ENCODE results near the gene LPAR2.

LPAR2 gene

DNA sequence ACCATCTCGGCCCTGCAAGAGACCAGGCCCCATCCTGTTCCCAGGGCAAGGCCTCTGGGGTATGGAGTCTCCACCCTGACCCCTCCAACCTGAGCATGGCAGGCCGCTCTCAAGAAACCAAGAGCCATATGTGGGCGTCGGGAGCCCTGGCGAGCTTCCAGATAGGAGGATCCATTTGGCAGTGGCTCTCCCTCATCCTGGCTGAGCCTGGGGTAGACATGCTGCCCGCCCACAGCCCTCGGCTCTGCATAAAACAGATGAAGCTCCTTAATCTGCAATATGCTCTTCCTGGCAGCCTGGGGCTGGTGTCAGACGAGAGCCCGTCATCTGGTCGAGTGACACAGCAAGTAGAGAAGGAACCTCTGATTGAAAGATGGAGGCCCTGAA lies 29.4 kb upstream of the LPAR2 start:
- in situ Hi-C loops (cut with MboI; ENCODE audit: low sequenced_read_pairs, unreplicated experiment): no loop called here
- TF ChIP-seq, protein P1, sequence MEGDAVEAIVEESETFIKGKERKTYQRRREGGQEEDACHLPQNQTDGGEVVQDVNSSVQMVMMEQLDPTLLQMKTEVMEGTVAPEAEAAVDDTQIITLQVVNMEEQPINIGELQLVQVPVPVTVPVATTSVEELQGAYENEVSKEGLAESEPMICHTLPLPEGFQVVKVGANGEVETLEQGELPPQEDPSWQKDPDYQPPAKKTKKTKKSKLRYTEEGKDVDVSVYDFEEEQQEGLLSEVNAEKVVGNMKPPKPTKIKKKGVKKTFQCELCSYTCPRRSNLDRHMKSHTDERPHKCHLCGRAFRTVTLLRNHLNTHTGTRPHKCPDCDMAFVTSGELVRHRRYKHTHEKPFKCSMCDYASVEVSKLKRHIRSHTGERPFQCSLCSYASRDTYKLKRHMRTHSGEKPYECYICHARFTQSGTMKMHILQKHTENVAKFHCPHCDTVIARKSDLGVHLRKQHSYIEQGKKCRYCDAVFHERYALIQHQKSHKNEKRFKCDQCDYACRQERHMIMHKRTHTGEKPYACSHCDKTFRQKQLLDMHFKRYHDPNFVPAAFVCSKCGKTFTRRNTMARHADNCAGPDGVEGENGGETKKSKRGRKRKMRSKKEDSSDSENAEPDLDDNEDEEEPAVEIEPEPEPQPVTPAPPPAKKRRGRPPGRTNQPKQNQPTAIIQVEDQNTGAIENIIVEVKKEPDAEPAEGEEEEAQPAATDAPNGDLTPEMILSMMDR (IDR thresholded peaks at IDR 0.05; ENCODE audit: borderline replicate concordance, control extremely low read depth, extremely low read depth, insufficient read depth, missing control alignments): no peak
- peak; percentile 15 for DNase-seq (ENCODE audit: low spot score)

GRCh38 chr19:19656451-19657396 lies 28.7 kb upstream of the LPAR2 start:
- peak; percentile 16 for DNase-seq (ENCODE audit: low spot score)
- in situ Hi-C loops (cut with MboI; ENCODE audit: low sequenced_read_pairs, unreplicated experiment): no loop called here
- TF ChIP-seq, protein P1 (IDR thresholded peaks at IDR 0.05; ENCODE audit: borderline replicate concordance, control extremely low read depth, extremely low read depth, insufficient read depth, missing control alignments): no peak

GRCh38 chr19:19655641-19656343 lies 27.8 kb upstream of the LPAR2 start:
- in situ Hi-C loops (cut with MboI; ENCODE audit: low sequenced_read_pairs, unreplicated experiment): no loop called here
- TF ChIP-seq, protein P1 (IDR thresholded peaks at IDR 0.05; ENCODE audit: borderline replicate concordance, control extremely low read depth, extremely low read depth, insufficient read depth, missing control alignments): no peak
- DNase-seq (ENCODE audit: low spot score): peak; percentile 28

- TF ChIP-seq, protein P1 (IDR thresholded peaks at IDR 0.05; ENCODE audit: borderline replicate concordance, control extremely low read depth, extremely low read depth, insufficient read depth, missing control alignments): no peak
- in situ Hi-C loops (cut with MboI; ENCODE audit: low sequenced_read_pairs, unreplicated experiment): no loop called here
- DNase-seq (ENCODE audit: low spot score): peak; percentile 23
These were observed 27.1 kb upstream of the LPAR2 start for GRCh38 chr19:19655051-19655594.

DNA sequence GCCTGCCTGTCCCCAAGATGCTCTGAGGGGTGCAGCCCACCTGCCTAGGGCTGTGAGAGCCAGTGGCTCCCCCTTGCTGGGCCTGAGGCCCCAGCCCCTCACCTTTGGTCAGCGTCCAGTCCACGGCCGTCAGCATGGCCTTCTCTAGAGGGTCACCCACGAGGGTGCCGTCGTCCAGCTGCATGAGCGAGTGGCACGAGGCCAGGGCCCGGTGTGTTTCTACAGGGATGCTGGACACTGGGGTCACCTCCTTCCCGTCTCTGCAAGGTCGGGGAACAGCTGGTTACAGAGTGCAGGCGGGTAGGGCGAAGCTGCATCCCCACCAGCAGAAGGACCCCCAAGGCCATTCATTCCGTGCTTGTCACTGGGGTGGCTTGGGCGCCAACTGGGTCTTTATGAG lies 26.4 kb upstream of the LPAR2 start:
- TF ChIP-seq, protein P1 (IDR thresholded peaks at IDR 0.05; ENCODE audit: borderline replicate concordance, control extremely low read depth, extremely low read depth, insufficient read depth, missing control alignments): no peak
- no peak for DNase-seq (ENCODE audit: low spot score)
- in situ Hi-C loops (cut with MboI; ENCODE audit: low sequenced_read_pairs, unreplicated experiment): no loop called here

DNA sequence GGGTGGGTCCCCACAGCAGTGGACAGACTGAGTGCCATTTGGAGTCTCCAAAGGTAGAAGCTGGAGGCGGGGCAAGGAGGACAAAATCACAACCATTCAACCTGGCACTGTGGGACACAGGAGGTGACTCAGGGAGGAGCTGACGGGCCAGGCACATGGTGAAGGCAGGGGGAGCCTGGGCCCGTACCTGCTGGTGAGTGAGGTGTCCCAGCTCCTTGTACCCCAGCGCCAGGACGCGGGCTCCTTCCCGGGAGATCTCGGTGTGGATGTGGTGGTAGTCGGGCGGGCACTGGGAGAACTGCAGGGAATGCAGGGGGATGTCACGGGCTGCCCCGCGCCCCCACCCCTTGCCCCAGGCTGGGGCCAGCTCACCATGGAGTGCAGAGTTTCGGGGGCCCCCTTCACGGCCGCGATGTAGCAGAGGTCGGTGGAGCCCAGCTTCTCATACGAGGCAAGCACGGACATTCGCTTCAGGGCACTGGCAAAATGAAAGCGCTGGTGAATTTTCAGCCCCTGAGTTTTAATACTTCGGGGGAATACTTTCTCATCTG lies 25.7 kb upstream of the LPAR2 start:
- in situ Hi-C loops (cut with MboI; ENCODE audit: low sequenced_read_pairs, unreplicated experiment): no loop called here
- DNase-seq (ENCODE audit: low spot score): no peak
- TF ChIP-seq, protein P1 (IDR thresholded peaks at IDR 0.05; ENCODE audit: borderline replicate concordance, control extremely low read depth, extremely low read depth, insufficient read depth, missing control alignments): no peak
